HG02981 (cell line): Measurements from ENCODE around the gene C2orf92.
"Not testable (repeated sequence)": the region's sequence is repeated elsewhere in the genome, so short reads cannot be mapped to it uniquely, and the experiment has no call there.

Experiments
- ATAC-seq: cut with Tn5 transposase; IDR thresholded peaks from one replicate; pipeline ENCODE4 v1.9.1; 2021; ENCODE audit warnings: mild to moderate bottlenecking, moderate library complexity; ENCODE audit not compliant: unreplicated experiment

The C2orf92 gene

DNA sequence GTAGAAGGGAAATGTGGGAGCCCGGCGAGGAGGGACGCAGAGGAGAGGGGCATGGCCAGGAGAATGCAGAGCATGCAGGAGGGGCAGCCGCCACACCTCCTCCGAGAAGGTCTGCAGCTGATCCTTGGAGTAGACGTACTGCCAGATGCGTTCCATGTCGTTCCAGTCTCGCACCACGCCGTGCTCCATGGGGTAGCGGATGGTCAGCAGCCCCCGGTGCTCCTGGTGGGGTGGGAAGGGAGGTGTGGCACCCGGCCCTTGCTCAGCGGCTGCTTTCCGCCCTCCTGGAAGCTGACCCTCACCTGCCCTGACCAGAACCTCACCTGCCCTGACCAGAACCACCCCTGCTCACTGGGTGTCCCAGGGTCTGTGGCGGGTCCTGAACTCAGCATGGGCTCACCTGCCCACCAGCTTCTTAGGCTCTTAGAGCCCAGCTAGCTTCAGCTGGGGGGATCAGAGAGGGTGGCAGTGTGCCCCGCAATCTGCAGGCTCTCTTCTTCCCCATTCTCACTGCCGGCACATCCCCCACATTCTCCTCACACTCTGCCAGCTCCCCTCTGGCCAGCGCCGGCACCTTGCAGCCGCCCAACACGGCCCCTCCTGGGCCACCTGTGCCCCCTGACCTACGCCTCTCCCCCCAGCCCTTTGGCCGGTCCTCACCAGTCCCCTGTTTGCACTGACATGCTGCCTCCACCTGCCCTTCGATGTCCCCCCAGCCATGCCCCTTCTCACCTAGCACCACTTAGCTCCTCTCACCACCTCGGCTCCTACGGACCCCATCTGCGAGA, 10.1 kb upstream of the C2orf92 start:
- ATAC-seq: no peak

DNA sequence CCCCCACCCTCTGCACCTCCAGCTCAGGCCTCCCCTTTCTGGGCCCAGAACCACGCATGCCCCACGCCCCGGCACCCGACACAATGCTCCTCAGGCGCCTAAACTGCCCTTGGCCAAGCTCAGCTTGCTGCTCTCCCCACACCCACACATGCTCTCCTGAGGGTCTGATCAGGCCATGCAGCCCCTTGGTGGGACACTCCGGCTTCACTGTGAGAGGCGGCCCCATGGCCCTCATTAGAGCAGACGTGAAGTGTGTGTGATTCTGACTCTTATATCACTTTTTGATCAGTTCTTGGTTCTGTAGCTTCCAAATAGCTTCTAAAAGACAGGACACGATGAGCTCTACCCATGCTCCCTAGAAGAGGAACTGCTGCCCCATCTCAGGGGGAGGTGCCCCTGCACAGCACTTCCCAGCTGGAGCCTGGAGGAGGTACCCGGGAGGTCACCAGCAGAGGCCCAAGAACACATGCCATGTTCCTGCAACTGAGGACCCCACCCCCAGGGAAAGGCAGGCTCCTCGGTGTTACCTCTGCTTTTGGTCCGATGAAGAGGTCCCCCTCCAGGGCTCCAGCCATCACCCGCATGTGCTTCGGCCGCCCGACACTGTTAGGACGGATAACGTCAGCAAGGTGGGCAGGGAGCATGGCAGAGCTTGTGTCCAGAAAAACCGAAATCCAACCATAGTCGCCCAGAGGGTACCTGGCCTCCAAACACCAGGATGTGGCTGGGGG, 9.3 kb upstream of the C2orf92 start:
- no peak for ATAC-seq

DNA sequence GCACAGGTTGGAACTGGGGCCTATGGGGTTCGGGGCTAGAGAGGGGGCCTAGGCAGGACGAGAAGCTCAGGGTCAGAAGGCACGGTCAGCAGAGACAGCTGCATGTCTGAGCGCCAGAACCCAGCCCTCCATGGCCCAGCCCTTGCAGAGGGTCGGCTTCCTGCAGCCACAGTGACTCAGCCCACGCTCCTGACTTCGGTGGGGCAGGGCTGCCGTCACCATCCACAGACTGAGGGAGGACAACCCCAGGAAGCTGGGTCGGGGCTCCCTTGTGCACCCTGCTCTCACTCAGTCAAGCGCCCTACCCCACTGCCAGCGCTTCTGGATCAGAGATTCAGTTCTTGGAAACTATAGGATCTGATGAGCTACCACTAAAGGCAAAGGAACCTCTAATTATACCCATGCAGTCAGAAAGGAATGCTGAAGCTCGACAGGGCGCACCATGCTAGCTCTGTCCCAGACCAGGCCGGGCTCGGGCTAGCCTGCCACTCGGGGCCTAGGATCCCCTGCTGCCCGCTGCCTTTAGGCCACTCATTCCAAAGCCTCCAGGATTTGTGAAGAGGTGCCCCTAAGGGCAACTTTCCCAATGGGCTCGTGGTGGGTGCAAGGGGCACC, 8.6 kb upstream of the C2orf92 start:
- ATAC-seq: no peak

DNA sequence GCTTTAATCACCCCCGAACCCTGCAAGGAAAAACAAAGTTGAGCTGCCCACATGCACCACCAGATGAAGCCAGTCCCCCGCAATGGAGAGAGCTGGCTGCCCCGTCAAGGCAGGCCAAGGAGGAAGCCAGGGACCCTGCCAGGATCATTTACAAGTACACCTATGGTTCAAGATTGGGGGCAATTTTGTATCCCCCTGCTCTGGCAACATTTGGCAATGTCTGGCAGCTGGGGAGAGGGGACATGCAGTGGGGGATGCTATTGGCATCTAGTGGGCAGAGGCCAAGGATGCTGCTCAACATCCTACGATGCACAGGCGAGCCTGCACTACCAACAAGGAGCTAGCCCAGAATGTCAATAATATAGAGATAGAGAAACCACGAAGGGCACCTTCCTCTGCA, 7.6 kb upstream of the C2orf92 start:
- no peak for ATAC-seq

- ATAC-seq: no peak
These were observed 7.1 kb upstream of the C2orf92 start for GRCh38 chr2:97662386-97662894.

- ATAC-seq: peak; percentile 41
These were observed 6.5 kb upstream of the C2orf92 start for GRCh38 chr2:97662895-97663625.

GRCh38 chr2:97663626-97663961, 5.9 kb upstream of the C2orf92 start:
- ATAC-seq: no peak

- ATAC-seq: peak; percentile 88
These were observed 5.4 kb upstream of the C2orf92 start, which contains the start of gene ACTR1B for GRCh38 chr2:97663962-97664635. ACTR1B (minus strand) TSS chr2:97664044; CDS start chr2:97663890, 154 bp downstream.

DNA sequence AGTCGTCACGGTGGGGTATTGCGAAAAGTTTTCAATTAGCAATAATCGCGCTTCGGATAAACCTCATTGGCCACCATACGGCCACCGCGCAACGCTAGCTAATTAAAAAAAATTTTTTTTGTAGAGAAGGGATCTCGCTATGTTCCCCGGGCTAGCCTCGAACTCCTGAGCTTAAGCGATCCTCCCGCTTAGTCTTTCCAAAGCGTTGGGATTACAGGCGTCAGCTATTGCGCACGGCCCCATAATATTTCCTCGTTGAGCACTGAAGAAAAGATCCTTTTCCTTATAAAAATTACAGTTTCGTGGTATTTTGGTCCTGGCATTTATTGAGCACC, 4.9 kb upstream of the C2orf92 start:
- ATAC-seq: no peak

DNA sequence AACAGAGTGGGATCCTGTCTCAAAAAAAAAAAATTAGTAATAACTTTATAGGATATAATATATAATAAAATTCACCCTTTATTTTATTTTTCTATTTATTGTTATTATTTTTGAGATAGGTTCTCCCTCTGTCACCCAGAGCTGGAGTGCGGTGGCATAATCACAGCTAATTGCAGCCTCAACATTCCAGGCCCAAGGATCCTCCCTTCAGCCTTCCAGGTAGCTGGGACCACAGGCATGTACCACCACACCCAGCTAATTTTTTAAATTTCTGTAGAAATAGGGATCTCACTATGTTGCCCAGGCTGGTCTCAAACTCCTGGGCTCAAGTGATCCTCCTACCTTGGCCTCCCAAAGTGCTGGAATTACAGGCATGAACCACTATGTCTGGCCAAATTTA, 958 bp downstream of the C2orf92 start:
- no peak for ATAC-seq

GRCh38 chr2:97671526-97671925, 2.0 kb downstream of the C2orf92 start:
- ATAC-seq: no peak

DNA sequence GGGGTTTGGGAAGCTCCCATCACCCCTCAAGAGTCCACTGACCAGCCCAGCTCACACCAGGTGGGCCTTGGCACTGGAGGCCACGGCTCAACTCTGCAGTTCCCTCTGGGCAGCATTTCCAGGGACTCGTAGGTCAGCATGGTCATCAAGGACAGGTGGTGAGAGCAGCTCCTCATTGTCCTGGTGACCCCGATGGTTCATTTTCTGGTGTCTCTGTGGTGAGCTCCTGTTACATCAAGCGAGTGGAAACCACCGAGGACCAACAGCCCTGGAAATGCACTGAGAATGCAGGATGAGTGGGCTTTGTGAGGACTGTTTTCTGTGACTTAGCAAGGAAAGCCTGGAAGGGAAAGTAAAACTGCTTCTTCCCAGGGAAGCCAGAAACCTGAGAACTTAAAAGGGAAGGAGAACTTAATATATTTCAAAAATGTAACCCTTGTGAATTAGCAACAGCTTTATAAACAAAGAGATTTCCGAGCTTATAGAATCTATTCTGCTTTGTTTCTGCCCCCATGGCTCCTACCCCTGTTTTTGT, 3.2 kb downstream of the C2orf92 start:
- not testable (repeated sequence) for ATAC-seq

DNA sequence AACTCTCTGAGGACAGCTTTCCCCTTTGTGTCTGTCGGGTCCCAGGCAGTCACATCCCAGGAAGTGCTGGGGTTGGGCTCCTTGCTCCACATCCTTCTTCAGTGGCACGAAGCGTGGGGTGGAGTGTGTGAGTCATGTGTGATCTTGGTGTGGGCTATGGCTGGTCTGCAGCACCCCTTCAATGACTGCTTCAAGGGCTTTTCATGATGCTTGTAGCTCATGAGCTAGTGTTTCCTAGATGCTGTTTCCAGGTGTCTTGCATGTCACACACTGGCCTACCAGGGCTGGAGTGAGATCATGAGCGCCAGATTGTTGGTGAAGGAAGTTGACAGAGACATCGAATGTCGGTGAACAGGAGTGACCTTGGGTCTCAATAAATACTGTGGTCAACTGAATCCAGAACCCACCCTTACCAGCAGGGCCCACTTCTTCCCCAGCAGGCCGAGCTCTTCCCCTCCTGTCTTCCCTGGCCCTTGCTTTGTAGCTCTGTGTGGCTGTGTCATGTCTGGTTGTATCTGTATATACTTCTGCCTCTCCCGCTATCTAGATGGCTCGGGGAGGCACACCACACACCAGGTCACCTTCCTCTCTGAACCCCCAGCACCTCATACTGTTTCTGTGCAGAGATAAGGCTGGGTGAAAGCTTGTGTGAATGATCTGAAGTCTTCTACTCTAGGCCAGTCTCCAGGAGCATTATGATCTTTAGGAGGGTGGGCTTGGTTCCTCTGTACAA, 3.8 kb downstream of the C2orf92 start:
- no peak for ATAC-seq

DNA sequence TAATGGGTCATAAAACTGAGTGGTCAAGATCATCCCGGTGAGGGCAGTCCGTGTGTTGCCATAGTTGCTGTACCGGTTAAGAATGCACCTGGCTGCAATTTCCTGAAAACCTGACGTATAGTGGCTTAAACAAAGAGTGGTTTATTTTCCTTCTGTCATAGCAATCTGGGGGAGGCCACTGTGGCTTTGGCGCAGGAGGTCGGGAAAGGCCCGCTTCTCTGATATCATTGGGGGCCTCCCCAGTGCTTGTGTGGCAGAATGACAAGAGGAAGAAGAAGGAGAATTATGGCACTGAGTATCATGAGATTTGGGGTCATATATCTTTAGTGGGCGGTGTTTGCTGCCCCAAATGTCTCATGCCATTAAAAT, 4.4 kb downstream of the C2orf92 start:
- no peak for ATAC-seq

- ATAC-seq: no peak
These were observed 6.1 kb downstream of the C2orf92 start for GRCh38 chr2:97675430-97676113.

DNA sequence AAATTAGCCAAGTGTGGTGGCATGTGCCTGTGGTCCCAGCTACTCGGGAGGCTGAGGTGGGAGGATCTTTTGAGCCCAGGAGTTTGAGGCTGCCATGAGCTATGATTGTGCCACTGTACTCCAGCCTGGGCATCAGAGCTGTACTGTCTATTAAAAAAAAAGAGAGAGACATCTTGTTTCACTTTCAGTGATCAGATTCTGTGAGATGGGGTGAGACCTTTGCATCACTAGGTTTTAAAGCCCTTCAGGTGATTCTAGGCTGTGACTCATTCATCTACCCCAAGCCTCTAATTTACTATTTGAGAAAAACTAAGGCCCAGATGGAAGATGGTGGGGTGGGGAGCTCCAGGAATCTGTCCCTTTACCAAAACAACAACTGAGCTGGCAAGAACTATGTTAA, 7.1 kb downstream of the C2orf92 start:
- no peak for ATAC-seq

DNA sequence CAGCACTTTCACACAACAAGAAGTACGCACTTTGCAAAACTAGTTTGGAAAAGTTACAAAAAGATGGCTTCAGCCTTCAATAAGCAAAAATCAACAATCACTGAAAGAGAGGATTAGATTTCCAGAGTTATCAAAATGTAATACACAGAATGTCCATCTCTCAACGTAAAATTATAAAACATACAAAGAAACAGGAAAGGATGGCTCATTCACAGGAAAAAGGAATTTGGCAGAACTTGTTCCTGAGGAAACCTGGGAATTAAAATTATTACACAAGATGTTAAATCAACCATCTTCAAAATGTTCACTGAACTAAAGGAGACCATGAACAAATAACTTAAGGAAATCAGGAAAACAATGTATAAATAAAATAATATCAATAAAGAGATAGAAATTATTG, 8.0 kb downstream of the C2orf92 start:
- ATAC-seq: no peak

DNA sequence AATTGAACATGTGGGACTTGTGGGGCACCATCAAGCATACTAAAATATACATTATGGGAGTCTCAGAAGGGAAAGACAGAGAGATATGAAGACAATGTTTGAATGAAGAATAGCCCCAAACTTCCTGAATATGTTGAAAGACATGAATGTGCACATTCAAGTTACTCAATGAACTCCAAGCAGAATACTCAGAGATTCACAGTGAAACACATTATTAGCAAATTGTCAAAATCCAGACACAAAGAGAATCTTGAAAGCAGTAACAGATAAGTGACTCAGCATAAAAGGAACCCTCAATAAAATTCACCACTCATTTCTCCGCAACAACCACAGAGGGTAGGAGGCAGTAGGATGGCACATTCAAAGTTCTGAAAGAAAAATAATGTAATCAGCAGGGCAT, 8.8 kb downstream of the C2orf92 start:
- no peak for ATAC-seq

DNA sequence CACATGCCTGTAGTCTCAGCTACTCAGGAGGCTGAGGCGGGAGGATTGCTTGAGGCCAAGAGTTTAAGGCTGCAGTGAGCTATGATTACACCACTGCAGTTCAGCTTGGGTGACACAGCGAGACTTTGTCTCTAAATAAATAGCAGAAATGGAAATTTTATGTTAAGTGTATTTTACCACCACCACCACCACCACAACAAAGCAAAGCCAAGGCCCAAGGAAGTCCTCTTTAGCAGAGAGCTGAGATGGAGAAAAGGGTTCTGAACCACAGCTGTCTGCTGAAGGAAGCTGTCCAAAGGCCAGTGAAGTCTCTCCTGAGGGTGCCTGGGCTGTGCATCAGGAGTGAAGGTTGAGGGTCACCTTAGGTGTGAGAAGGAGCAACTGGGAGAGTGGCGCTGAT, 17.7 kb downstream of the C2orf92 start:
- not testable (repeated sequence) for ATAC-seq
